ENCODE measurements around the gene SLC35F3.

GRCh38 chr1:234062166-234062565 lies 157.7 kb downstream of the SLC35F3 start:
- TF ChIP-seq CTCF (conservative IDR thresholded peaks at IDR 0.05 in 1 of 2, IDR thresholded peaks at IDR 0.05 in 1 of 2; ENCODE audit: extremely low read depth in 1 of 2, insufficient read depth in 1 of 2, low read depth in 1 of 2, low read length in 2 of 2): no peak
- TF ChIP-seq EZH2 (IDR thresholded peaks at IDR 0.05; ENCODE audit: borderline replicate concordance, low read length): no peak

Measured in mammary epithelial cell (primary cell).